GM12878 (cell line): ENCODE data around the gene ANKRD17. TPM values are rescaled to one million over a fixed set of nuclear protein-coding genes. Genes with fewer than 3 reads are reported as not detected.

Experiments
- ATAC-seq: fragments of 200-7000 bp; cut with Tn5 transposase; 3 replicates; pipeline ENCODE4 v1.9.1; 2020; ENCODE audit warnings: mild to moderate bottlenecking, moderate library complexity
- BruUV-seq: library from RNA; stranded (reverse); fragments of 400-500 nt; replicated peaks from 2 replicates; lab custom pipeline; 2021; lab: Mats Ljungman, UMichigan
- CTCF ChIA-PET: fragments of 300-600 bp; sonication (Branson Sonifier 250); formaldehyde crosslinking; extraction: SDS; loops from one replicate; lab custom pipeline; 2021; ENCODE audit warnings: inconsistent platforms; lab: Yijun Ruan, JAX
- POLR2A ChIA-PET: fragments of 350-600 bp; formaldehyde crosslinking; extraction: SDS; loops from one replicate; lab custom pipeline; 2021; ENCODE audit warnings: inconsistent platforms; lab: Charles Lee
- RAD21 ChIA-PET: fragments of 300-600 bp; sonication (Branson Sonifier 250); formaldehyde crosslinking; loops from one replicate; lab custom pipeline; 2023; ENCODE audit warnings: antibody characterized with exemption; ENCODE audit not compliant: unreplicated experiment; lab: Charles Lee
- SMC1A ChIA-PET: fragments of 300-600 bp; sonication (Branson Sonifier 250); formaldehyde crosslinking; loops from one replicate; lab custom pipeline; 2023; ENCODE audit not compliant: unreplicated experiment, uncharacterized antibody; lab: Charles Lee
- DNase-seq: peaks from one replicate; pipeline ENCODE4 v3.0.0-alpha.2; 2011; ENCODE audit warnings: low read depth, low spot score
- FAIRE-seq: peaks from 3 replicates; lab custom pipeline; 2011; peaks lifted over from hg19 to GRCh38; lab: Jason Lieb, UNC
- H2AFZ ChIP-seq: 2 replicates; pipeline ENCODE4 v1.6.0; 2011; ENCODE audit warnings: low read depth, low read length, control low read depth; ENCODE audit not compliant: control insufficient read depth
- H3K27ac ChIP-seq: 2 replicates; pipeline ENCODE4 v1.5.1; 2011; ENCODE audit warnings: control low read depth; ENCODE audit not compliant: control insufficient read depth, insufficient read depth
- H3K27me3 ChIP-seq, 2 experiments: replicated peaks in 1 of 2; 2 replicates each; pipeline versions ENCODE4 v1.6.0 to v1.6.1; 2011; ENCODE audit warnings: low read length in 1 of 2; ENCODE audit not compliant: control insufficient read depth in 2 of 2, insufficient read depth in 2 of 2
- H3K36me3 ChIP-seq, 2 experiments: 2 replicates each; pipeline ENCODE4 v1.5.1; 2011; ENCODE audit warnings: low read length in 1 of 2; ENCODE audit not compliant: control insufficient read depth in 2 of 2, insufficient read depth in 2 of 2
- H3K4me1 ChIP-seq: 2 replicates; pipeline ENCODE4 v1.6.1; 2011; ENCODE audit warnings: mild to moderate bottlenecking, low read length, moderate library complexity, mixed read lengths; ENCODE audit not compliant: control insufficient read depth, insufficient read depth
- H3K4me2 ChIP-seq: 2 replicates; pipeline ENCODE4 v1.6.0; 2011; ENCODE audit warnings: control low read depth; ENCODE audit not compliant: control insufficient read depth, insufficient read depth
- H3K4me3 ChIP-seq: fragments of 200-600 bp; sonication (generic); 2 replicates; pipeline ENCODE4 v1.5.1; 2016
- H3K79me2 ChIP-seq: 2 replicates; pipeline ENCODE4 v1.6.0; 2011; ENCODE audit warnings: low read length; ENCODE audit not compliant: control insufficient read depth, insufficient read depth
- H3K9ac ChIP-seq: 2 replicates; pipeline ENCODE4 v1.8.0; 2011; ENCODE audit warnings: low read length, control low read depth, mixed read lengths; ENCODE audit not compliant: control insufficient read depth, insufficient read depth
- H3K9me3 ChIP-seq: replicated peaks from 3 replicates; pipeline ENCODE4 v1.5.1; 2011; ENCODE audit warnings: mild to moderate bottlenecking, low read length; ENCODE audit not compliant: control insufficient read depth, insufficient read depth
- H4K20me1 ChIP-seq: 2 replicates; pipeline ENCODE4 v1.6.0; 2011; ENCODE audit not compliant: control insufficient read depth, insufficient read depth
- CUX1 ChIP-seq: IDR thresholded peaks from 2 replicates; pipeline ENCODE4 v1.6.1; 2012; ENCODE audit warnings: improper control_type of control experiment, low read depth, low read length; ENCODE audit not compliant: insufficient replicate concordance
- ELK1 ChIP-seq: IDR thresholded peaks from 2 replicates; pipeline ENCODE4 v1.6.1; 2012; ENCODE audit warnings: low read depth, low read length, improper control_type of control experiment
- HDGF ChIP-seq: fragments of 450-650 bp; IDR thresholded peaks from 2 replicates; pipeline ENCODE4 v1.6.1; 2016; ENCODE audit warnings: antibody characterized with exemption
- IRF4 ChIP-seq: IDR thresholded peaks from 2 replicates; pipeline ENCODE4 v1.6.1; 2011; ENCODE audit warnings: low read depth, low read length
- ZZZ3 ChIP-seq: IDR thresholded peaks from 2 replicates; pipeline ENCODE4 v1.6.1; 2011; ENCODE audit warnings: low read depth; ENCODE audit not compliant: control insufficient read depth, insufficient read length
- WGBS: methylation state at CpG from one replicate; pipeline ENCODE4 v1.1.6; 2016; ENCODE audit warnings: low lambda C conversion rate; ENCODE audit not compliant: insufficient replicate concordance, insufficient coverage; ENCODE audit errors: missing lambda C conversion rate; 5-methylcytosine and 5-hydroxymethylcytosine counted together
- in situ Hi-C: fragments of 300-500 bp; cut with MboI; formaldehyde crosslinking; loops from 9 replicates; pipeline ENCODE4 v1.14.3; 2018; ENCODE audit warnings: mixed read lengths
- intact Hi-C: fragments of 100-400 bp; cut with micrococcal nuclease; formaldehyde crosslinking; loops from one replicate; pipeline ENCODE4 v1.14.2; 2022; ENCODE audit not compliant: unreplicated experiment
- polyA plus RNA-seq, 11 experiments: library from polyadenylated mRNA; depleted of rRNA in 4 of 11; unstranded in 6 of 11; stranded (reverse) in 5 of 11; fragments of >200 nt; fragmentation: Nextera tagmentation in 4 of 11; fragmentation: Illumina TruSeq in 1 of 11; extraction: Ambion mirVana in 4 of 11; extraction: Trizol in 1 of 11; gene quantifications; 1 replicate in 1 of 11; 2 replicates in 10 of 11; pipeline versions ENCODE4 v1.2.1 to v1.2.3, GENCODE V29; 2011 to 2016; ENCODE audit warnings: inconsistent platforms in 2 of 11, missing spikeins in 2 of 11, low read depth in 1 of 11
- total RNA-seq, 4 experiments: library from RNA; depleted of rRNA in 3 of 4; stranded (reverse); fragments of >200 nt in 3 of 4; fragmentation: Illumina TruSeq in 1 of 4; extraction: Trizol in 1 of 4; gene quantifications; 2 replicates each; pipeline versions ENCODE4 v1.2.1 to v1.2.3, GENCODE V29; 2013 to 2021

ANKRD17 gene
- total and polyA plus RNA-seq, 10 of the 15 experiments (the other 5 are each of a cell fraction or from before 2014, with no cell fraction given), result 11.7 to 46.5 (median 32.6) TPM

- intact Hi-C loops, result no loop called here
- no TSS peak for BruUV-seq
- ChIA-PET CTCF (no interaction called here), POLR2A (no interaction called here), RAD21 (no interaction called here), SMC1A (no interaction called here)
- Histone ChIP-seq H3K27me3 (no peaks in the 10 kb centered on the region), H3K79me2 (no peaks in the 10 kb centered on the region), H3K4me2 (no peak overlapping the region), H3K36me3 (peaks cover 0 to 13% of the 10 kb centered on the region in 2 experiments; a peak in 2 of 4 replicates), H3K9me3 (no peaks in the 10 kb centered on the region), H2AFZ (no peak overlapping the region), H4K20me1 (no peaks in the 10 kb centered on the region), H3K9ac (no peak overlapping the region), H3K4me1 (peaks cover 8% of the 10 kb centered on the region; the same call in 1 of the 2 replicates), H3K4me3 (no peak overlapping the region), H3K27ac (no peak overlapping the region)
- TF ChIP-seq IRF4 (no peak), ZZZ3 (no peak), HDGF (no peak), ELK1 (no peak), CUX1 (no peak)
- in situ Hi-C loops, result loop anchor here (25.0 kb wide), 1 partner anchor 1108 kb away; the partner anchor contains the start of gene MTHFD2L
- FAIRE-seq (no peak), DNase-seq (no peak), ATAC-seq (no peak)
- 94% methylated on average over 2 of the region's 2 CpGs for WGBS
These were observed 204.6 kb downstream of the ANKRD17 start for GRCh38 chr4:73053974-73054480.
